Amygdala (tissue), 56 donors: ENCODE results near the gene CT45A3.
"Not testable (repeated sequence)": the region's sequence is repeated elsewhere in the genome, so short reads cannot be mapped to it uniquely, and the experiment has no call there.

Experiments used
- DNase-seq, 56 donors: peaks; one replicate each; lab custom pipeline; 2025; lab: John Stamatoyannopoulos, UW

CT45A3 gene

GRCh38 chrX:135768091-135768490 is at the start of gene CT45A3:
TSS of gene CT45A3 (minus strand) at chrX:135768191. CDS start at chrX:135764444, 3,747 bp downstream.
- not testable (repeated sequence) for DNase-seq

- DNase-seq, result not testable (repeated sequence)
These were observed 34.7 kb upstream of the CT45A3 start, which contains the start of gene CT45A6 for GRCh38 chrX:135802687-135803086. TSS of gene CT45A6 (minus strand) at chrX:135802787. CDS start at chrX:135798993, 3,794 bp downstream.

GRCh38 chrX:135785403-135785802 is 17.4 kb upstream of the CT45A3 start, which contains the start of gene CT45A5:
TSS of gene CT45A5 (minus strand) at chrX:135785503. CDS start at chrX:135781729, 3,774 bp downstream.
- not testable (repeated sequence) for DNase-seq

- DNase-seq, result not testable (repeated sequence)
These were observed 23.3 kb downstream of the CT45A3 start for GRCh38 chrX:135744739-135745138.

GRCh38 chrX:135741192-135741715 is 26.7 kb downstream of the CT45A3 start:
- no peak for DNase-seq

GRCh38 chrX:135740681-135741149 is 27.3 kb downstream of the CT45A3 start:
- no peak for DNase-seq

GRCh38 chrX:135737366-135738071 is 30.5 kb downstream of the CT45A3 start:
- no peak for DNase-seq

- DNase-seq, result not testable (repeated sequence)
These were observed 33.3 kb downstream of the CT45A3 start for GRCh38 chrX:135734666-135735065.

- DNase-seq, result no peak
These were observed 54.2 kb downstream of the CT45A3 start for GRCh38 chrX:135713795-135714194.

GRCh38 chrX:135713183-135713689 is 54.8 kb downstream of the CT45A3 start, which contains the start of gene CT45A1:
TSS of gene CT45A1 (plus strand) at chrX:135713639. CDS start at chrX:135718941, 5,302 bp downstream.
- DNase-seq, result not testable (repeated sequence)
